Prostate gland (tissue), 2 donors: Measurements from ENCODE around the gene COL4A5. TPM values are rescaled to one million over a fixed set of nuclear protein-coding genes. Genes with fewer than 3 reads are reported as not detected.

Experiments used
- DNase-seq: peaks from one replicate; pipeline ENCODE4 v3.0.0-alpha.2; 2019; ENCODE audit warnings: low spot score
- H3K27ac ChIP-seq, 2 donors: fragments of 200-600 bp; sonication (generic); 2 replicates each; pipeline ENCODE4 v1.5.1; 2017 to 2019
- H3K27me3 ChIP-seq: fragments of 200-600 bp; sonication (generic); replicated peaks from 2 replicates; pipeline ENCODE4 v1.5.1; 2019; ENCODE audit not compliant: insufficient read depth
- H3K36me3 ChIP-seq, 2 donors: fragments of 200-600 bp; sonication (generic); 1 replicate in 1 of 2; 2 replicates in 1 of 2; pipeline versions ENCODE4 v1.5.1 to v1.8.1; 2017 to 2019
- H3K4me1 ChIP-seq: fragments of 200-600 bp; sonication (generic); replicated peaks from 2 replicates; pipeline ENCODE4 v1.5.1; 2019
- H3K4me3 ChIP-seq, 2 donors: fragments of 200-600 bp; sonication (generic); 2 replicates each; pipeline ENCODE4 v1.5.1; 2017 to 2019
- H3K9me3 ChIP-seq: fragments of 200-600 bp; sonication (generic); 2 replicates; pipeline ENCODE4 v1.5.1; 2017
- POLR2A ChIP-seq: fragments of 450-650 bp; IDR thresholded peaks from one replicate; pipeline ENCODE4 v1.6.1; 2016; ENCODE audit warnings: antibody characterized with exemption, mild to moderate bottlenecking
- POLR2AphosphoS5 ChIP-seq: sonication (generic); formaldehyde crosslinking; IDR thresholded peaks from one replicate; pipeline ENCODE4 v1.6.1; 2017; ENCODE audit warnings: antibody characterized with exemption
- WGBS: methylation state at CpG from one replicate; pipeline ENCODE4 v1.1.5; 2018; 5-methylcytosine and 5-hydroxymethylcytosine counted together
- intact Hi-C: fragments of 100-400 bp; cut with DNase I; formaldehyde crosslinking; loops from one replicate; pipeline ENCODE4 v1.14.2; 2022
- total RNA-seq, 2 donors: library from RNA; depleted of rRNA; stranded (reverse); fragments of >200 nt; gene quantifications; one replicate each; pipeline ENCODE4 v1.1.0, GENCODE V29; 2016
- TF ChIP-seq, protein P1 (sequence below), 4 experiments: fragments of 200-600 bp in 2 of 4; fragments of 450-650 bp in 2 of 4; sonication (generic) in 2 of 4; IDR thresholded peaks; 1 replicate in 3 of 4; 2 replicates in 1 of 4; pipeline ENCODE4 v1.5.1; 2016 to 2019; ENCODE audit warnings: antibody characterized with exemption in 4 of 4, mild to moderate bottlenecking in 2 of 4, moderate library complexity in 2 of 4

Gene COL4A5
- total RNA-seq, 2 donors from 2014 or later, result 35.1 to 49.1 TPM

DNA sequence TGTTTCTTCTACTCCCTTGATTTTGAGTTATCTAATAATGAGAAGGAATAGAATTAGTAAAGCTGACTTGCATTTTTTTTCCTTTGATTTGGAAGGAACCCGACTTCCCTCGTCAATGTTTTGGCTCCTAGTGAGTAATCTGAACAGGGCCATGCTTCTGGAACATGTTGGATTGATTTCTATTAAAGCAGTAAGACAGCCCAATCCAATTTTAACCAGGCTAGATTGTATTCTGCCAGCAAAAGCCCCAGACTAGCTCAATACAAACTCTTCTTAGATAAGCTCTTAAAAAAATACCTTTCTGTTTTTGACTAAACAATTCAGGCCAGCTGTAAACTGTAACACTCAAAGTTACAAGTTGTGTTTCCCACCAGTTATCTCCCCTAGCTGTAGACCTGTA is 170.5 kb downstream of the COL4A5 start:
- Histone ChIP-seq H3K9me3 (no peaks in the 10 kb centered on the region), H3K36me3 (no peaks in the 10 kb centered on the region), H3K4me1 (no peaks in the 10 kb centered on the region), H3K4me3 (no peak overlapping the region), H3K27me3 (no peaks in the 10 kb centered on the region), H3K27ac (no peak overlapping the region)
- no peak for DNase-seq
- no peak for TF ChIP-seq POLR2A
- TF ChIP-seq POLR2AphosphoS5, result no peak
- TF ChIP-seq, protein P1, sequence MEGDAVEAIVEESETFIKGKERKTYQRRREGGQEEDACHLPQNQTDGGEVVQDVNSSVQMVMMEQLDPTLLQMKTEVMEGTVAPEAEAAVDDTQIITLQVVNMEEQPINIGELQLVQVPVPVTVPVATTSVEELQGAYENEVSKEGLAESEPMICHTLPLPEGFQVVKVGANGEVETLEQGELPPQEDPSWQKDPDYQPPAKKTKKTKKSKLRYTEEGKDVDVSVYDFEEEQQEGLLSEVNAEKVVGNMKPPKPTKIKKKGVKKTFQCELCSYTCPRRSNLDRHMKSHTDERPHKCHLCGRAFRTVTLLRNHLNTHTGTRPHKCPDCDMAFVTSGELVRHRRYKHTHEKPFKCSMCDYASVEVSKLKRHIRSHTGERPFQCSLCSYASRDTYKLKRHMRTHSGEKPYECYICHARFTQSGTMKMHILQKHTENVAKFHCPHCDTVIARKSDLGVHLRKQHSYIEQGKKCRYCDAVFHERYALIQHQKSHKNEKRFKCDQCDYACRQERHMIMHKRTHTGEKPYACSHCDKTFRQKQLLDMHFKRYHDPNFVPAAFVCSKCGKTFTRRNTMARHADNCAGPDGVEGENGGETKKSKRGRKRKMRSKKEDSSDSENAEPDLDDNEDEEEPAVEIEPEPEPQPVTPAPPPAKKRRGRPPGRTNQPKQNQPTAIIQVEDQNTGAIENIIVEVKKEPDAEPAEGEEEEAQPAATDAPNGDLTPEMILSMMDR (IDR thresholded peaks at IDR 0.05), result no peak
- intact Hi-C loops, result no loop called here
- WGBS, result 55% methylated on average over 2 of the region's 2 CpGs

DNA sequence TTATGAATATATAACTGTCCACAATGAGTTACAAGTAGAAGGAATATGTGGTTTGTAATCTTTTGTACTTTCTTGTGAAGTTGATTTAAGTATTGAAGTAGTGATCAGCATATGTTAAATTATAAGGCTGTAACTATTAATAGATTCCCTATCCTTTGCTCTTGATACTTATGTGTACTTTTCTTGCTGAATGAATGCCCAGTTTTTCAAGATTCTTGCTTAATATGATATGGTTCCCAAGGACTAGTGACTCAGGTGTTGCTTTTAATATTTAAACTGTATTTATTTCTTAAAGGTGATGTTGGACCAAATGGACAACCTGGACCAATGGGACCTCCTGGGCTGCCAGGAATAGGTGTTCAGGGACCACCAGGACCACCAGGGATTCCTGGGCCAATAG is 175.0 kb downstream of the COL4A5 start:
- Histone ChIP-seq H3K4me1 (no peaks in the 10 kb centered on the region), H3K4me3 (no peak overlapping the region), H3K9me3 (no peaks in the 10 kb centered on the region), H3K27ac (no peak overlapping the region), H3K36me3 (no peaks in the 10 kb centered on the region), H3K27me3 (no peaks in the 10 kb centered on the region)
- TF ChIP-seq POLR2AphosphoS5 (no peak), POLR2A (no peak)
- TF ChIP-seq, protein P1 (IDR thresholded peaks at IDR 0.05), result no peak
- intact Hi-C loops, result no loop called here
- DNase-seq, result no peak

DNA sequence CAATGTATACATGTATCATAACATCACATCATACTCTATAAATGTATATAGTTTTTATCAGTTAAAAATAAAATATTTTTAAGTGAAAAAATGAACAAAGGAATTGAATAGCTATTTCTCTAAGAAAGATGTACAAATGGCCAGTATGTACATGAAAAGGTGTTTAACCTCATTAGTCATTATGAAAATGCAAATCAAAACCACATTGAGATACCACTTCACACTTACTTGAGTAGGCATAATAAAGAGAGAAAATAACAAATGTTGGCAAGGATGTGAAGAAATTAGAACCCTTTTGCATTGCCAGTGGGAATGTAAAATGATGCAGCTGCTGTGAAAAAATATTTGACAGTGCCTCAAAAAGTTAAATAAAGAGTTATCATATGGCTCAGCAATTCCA is 201.2 kb downstream of the COL4A5 start:
- no peaks in the 10 kb centered on the region for H3K36me3 ChIP-seq
- H3K9me3 ChIP-seq, result no peaks in the 10 kb centered on the region
- intact Hi-C loops, result no loop called here
- DNase-seq, result no peak
- H3K27ac ChIP-seq, result no peak overlapping the region
- H3K27me3 ChIP-seq, result no peaks in the 10 kb centered on the region
- H3K4me3 ChIP-seq, result no peak overlapping the region
- no peak for TF ChIP-seq POLR2A
- TF ChIP-seq, protein P1 (IDR thresholded peaks at IDR 0.05), result no peak
- TF ChIP-seq POLR2AphosphoS5, result no peak
- H3K4me1 ChIP-seq, result no peaks in the 10 kb centered on the region

DNA sequence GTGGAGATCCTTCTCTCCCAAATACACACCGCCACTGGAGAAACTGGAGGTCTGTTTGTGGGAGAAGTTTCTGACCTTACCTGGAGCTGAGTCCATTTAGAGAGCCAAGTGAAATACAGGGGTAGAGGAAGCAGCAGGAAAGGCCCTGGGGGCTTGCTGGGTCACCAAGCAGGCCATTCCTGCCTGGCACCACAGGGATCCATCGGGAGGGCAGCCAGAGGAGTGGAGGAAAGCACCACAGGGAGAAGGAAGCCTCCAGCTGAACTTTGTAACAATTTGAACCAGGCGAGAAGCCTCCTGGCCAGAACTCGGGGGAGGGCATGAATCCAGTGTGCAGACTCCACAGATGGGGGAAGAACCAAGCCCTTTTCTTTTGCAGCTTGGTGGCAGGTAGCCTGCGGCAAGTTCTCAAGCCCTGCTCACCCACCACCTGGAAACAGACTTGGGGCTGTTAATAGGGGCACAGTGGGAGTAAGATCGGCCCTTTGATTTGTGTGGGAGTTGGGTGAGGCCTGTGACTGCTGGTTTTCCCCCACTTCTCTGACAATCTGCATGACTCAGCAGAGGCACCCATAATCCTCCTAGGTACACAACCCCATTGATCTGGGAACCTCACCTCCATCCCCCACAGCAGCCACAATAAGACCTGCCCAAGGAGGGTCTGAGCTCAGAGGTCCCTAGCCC is 202.1 kb downstream of the COL4A5 start:
- intact Hi-C loops, result no loop called here
- no peak for TF ChIP-seq POLR2A
- no peak for TF ChIP-seq POLR2AphosphoS5
- TF ChIP-seq, protein P1 (IDR thresholded peaks at IDR 0.05), result no peak
- no peak for DNase-seq
- H3K4me1 ChIP-seq, result no peaks in the 10 kb centered on the region
- no peaks in the 10 kb centered on the region for H3K27me3 ChIP-seq
- H3K9me3 ChIP-seq, result no peaks in the 10 kb centered on the region
- 100% methylated on average over 4 of the region's 6 CpGs for WGBS
- H3K36me3 ChIP-seq, result no peaks in the 10 kb centered on the region
- no peak overlapping the region for H3K27ac ChIP-seq
- H3K4me3 ChIP-seq, result no peak overlapping the region

DNA sequence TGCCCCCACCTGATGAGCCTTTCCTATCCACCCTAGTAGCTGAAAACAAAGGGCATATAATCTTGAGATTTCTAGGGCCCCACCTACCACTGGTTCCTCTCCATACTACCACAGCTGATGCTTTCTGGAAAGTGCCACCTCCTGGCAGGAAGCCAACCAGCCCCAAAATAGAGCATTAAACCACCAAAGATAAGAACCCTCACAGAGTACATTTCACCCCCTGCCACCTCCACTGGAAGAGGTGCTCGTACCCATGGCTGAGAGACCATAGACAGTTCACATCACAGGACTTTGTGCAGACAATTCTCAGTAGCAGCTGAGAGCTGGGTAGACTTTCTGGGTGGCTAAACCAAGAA is 202.6 kb downstream of the COL4A5 start:
- Histone ChIP-seq H3K27ac (no peak overlapping the region), H3K4me1 (no peaks in the 10 kb centered on the region), H3K9me3 (no peaks in the 10 kb centered on the region), H3K36me3 (no peaks in the 10 kb centered on the region), H3K4me3 (no peak overlapping the region), H3K27me3 (no peaks in the 10 kb centered on the region)
- intact Hi-C loops, result no loop called here
- TF ChIP-seq POLR2AphosphoS5 (no peak), POLR2A (no peak)
- TF ChIP-seq, protein P1 (IDR thresholded peaks at IDR 0.05), result no peak
- 100% methylated on average over 1 of the region's 1 CpG for WGBS
- DNase-seq, result no peak
